ENCODE results near the gene RAET1E. TPM values are rescaled to one million over a fixed set of nuclear protein-coding genes. Genes with fewer than 3 reads are reported as not detected.

Gene RAET1E
- total RNA-seq, 1 experiment from 2014 or later, result not detected

- Mint-ChIP-seq H3K9me3 (ENCODE audit: low read depth, unreplicated experiment) (peaks cover 2% of the 10 kb centered on the region), H3K4me1 (ENCODE audit: low read depth, unreplicated experiment) (no peaks in the 10 kb centered on the region), H3K4me3 (ENCODE audit: low read depth, unreplicated experiment) (no peak overlapping the region), H3K27ac (ENCODE audit: unreplicated experiment) (no peak overlapping the region), H3K27me3 (ENCODE audit: unreplicated experiment) (peaks cover 13% of the 10 kb centered on the region), H3K36me3 (ENCODE audit: insufficient read depth, unreplicated experiment) (no peaks in the 10 kb centered on the region)
- BruUV-seq (replicated peaks), result no TSS peak
- TF ChIP-seq, protein P1, sequence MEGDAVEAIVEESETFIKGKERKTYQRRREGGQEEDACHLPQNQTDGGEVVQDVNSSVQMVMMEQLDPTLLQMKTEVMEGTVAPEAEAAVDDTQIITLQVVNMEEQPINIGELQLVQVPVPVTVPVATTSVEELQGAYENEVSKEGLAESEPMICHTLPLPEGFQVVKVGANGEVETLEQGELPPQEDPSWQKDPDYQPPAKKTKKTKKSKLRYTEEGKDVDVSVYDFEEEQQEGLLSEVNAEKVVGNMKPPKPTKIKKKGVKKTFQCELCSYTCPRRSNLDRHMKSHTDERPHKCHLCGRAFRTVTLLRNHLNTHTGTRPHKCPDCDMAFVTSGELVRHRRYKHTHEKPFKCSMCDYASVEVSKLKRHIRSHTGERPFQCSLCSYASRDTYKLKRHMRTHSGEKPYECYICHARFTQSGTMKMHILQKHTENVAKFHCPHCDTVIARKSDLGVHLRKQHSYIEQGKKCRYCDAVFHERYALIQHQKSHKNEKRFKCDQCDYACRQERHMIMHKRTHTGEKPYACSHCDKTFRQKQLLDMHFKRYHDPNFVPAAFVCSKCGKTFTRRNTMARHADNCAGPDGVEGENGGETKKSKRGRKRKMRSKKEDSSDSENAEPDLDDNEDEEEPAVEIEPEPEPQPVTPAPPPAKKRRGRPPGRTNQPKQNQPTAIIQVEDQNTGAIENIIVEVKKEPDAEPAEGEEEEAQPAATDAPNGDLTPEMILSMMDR (IDR thresholded peaks at IDR 0.05; ENCODE audit: unreplicated experiment), result no peak
- intact Hi-C loops (cut with micrococcal nuclease; ENCODE audit: unreplicated experiment), result no loop called here
- DNase-seq, result no peak
- CTCF ChIA-PET, result interaction anchor here (1.0 kb wide), 1 partner anchor 58 kb away, joined by 3 read pairs; no protein-coding TSS in a partner anchor
These were observed 6.9 kb upstream of the RAET1E start for GRCh38 chr6:149904661-149905370.

- TF ChIP-seq, protein P1 (IDR thresholded peaks at IDR 0.05; ENCODE audit: unreplicated experiment), result no peak
- H3K36me3 Mint-ChIP-seq (ENCODE audit: insufficient read depth, unreplicated experiment), result no peaks in the 10 kb centered on the region
- peaks cover 2% of the 10 kb centered on the region for H3K9me3 Mint-ChIP-seq (ENCODE audit: low read depth, unreplicated experiment)
- peaks cover under 1% of the 10 kb centered on the region for H3K4me1 Mint-ChIP-seq (ENCODE audit: low read depth, unreplicated experiment)
- H3K4me3 Mint-ChIP-seq (ENCODE audit: low read depth, unreplicated experiment), result no peak overlapping the region
- no peak for DNase-seq
- CTCF ChIA-PET, result interaction anchor here (1.0 kb wide), 1 partner anchor 57 kb away, joined by 3 read pairs; no protein-coding TSS in a partner anchor
- H3K27ac Mint-ChIP-seq (ENCODE audit: unreplicated experiment), result no peak overlapping the region
- H3K27me3 Mint-ChIP-seq (ENCODE audit: unreplicated experiment), result peaks cover 21% of the 10 kb centered on the region
- intact Hi-C loops (cut with micrococcal nuclease; ENCODE audit: unreplicated experiment), result no loop called here
- BruUV-seq (replicated peaks), result no TSS peak
These were observed 6.2 kb upstream of the RAET1E start for GRCh38 chr6:149903938-149904611.

GRCh38 chr6:149901444-149902140 lies 3.7 kb upstream of the RAET1E start:
- Mint-ChIP-seq H3K27me3 (ENCODE audit: unreplicated experiment) (peaks cover 8% of the 10 kb centered on the region), H3K27ac (ENCODE audit: unreplicated experiment) (no peak overlapping the region), H3K9me3 (ENCODE audit: low read depth, unreplicated experiment) (no peaks in the 10 kb centered on the region), H3K4me3 (ENCODE audit: low read depth, unreplicated experiment) (no peak overlapping the region), H3K36me3 (ENCODE audit: insufficient read depth, unreplicated experiment) (no peaks in the 10 kb centered on the region), H3K4me1 (ENCODE audit: low read depth, unreplicated experiment) (peaks cover 24% of the 10 kb centered on the region)
- DNase-seq, result no peak
- CTCF ChIA-PET, result no interaction called here
- intact Hi-C loops (cut with micrococcal nuclease; ENCODE audit: unreplicated experiment), result no loop called here
- TF ChIP-seq, protein P1 (IDR thresholded peaks at IDR 0.05; ENCODE audit: unreplicated experiment), result no peak
- no TSS peak for BruUV-seq (replicated peaks)

- intact Hi-C loops (cut with micrococcal nuclease; ENCODE audit: unreplicated experiment), result no loop called here
- Mint-ChIP-seq H3K4me3 (ENCODE audit: low read depth, unreplicated experiment) (no peak overlapping the region), H3K36me3 (ENCODE audit: insufficient read depth, unreplicated experiment) (no peaks in the 10 kb centered on the region), H3K27me3 (ENCODE audit: unreplicated experiment) (peaks cover 8% of the 10 kb centered on the region), H3K9me3 (ENCODE audit: low read depth, unreplicated experiment) (no peaks in the 10 kb centered on the region), H3K27ac (ENCODE audit: unreplicated experiment) (no peak overlapping the region), H3K4me1 (ENCODE audit: low read depth, unreplicated experiment) (peaks cover 32% of the 10 kb centered on the region)
- no TSS peak for BruUV-seq (replicated peaks)
- CTCF ChIA-PET, result no interaction called here
- TF ChIP-seq, protein P1 (IDR thresholded peaks at IDR 0.05; ENCODE audit: unreplicated experiment), result no peak
- no peak for DNase-seq
These were observed 2.9 kb upstream of the RAET1E start for GRCh38 chr6:149900620-149901443.

Measured in Calu3 (cell line).